CD4-positive, alpha-beta memory T cell (primary cell): ENCODE data around the gene S1PR3. TPM values are rescaled to one million over a fixed set of nuclear protein-coding genes. Genes with fewer than 3 reads are reported as not detected.

Experiments
- CTCF ChIA-PET: fragments of 350-600 bp; sonication (Branson Sonifier 250); formaldehyde crosslinking; loops from one replicate; lab custom pipeline; 2021; ENCODE audit warnings: inconsistent platforms; ENCODE audit not compliant: partially characterized antibody; lab: Charles Lee
- POLR2A ChIA-PET: fragments of 350-600 bp; sonication (Branson Sonifier 250); formaldehyde crosslinking; loops from one replicate; lab custom pipeline; 2021; ENCODE audit not compliant: partially characterized antibody; lab: Charles Lee
- DNase-seq, 5 donors: peaks; one replicate each; pipeline versions ENCODE4 v3.0.0 to v3.0.0-alpha.2; 2020 to 2022; ENCODE audit warnings: mixed read lengths in 1 of 5
- H3K27ac ChIP-seq: one replicate; pipeline ENCODE4 v1.7.0; 2013; ENCODE audit warnings: low read depth, low read length
- H3K27me3 ChIP-seq: 2 replicates; pipeline ENCODE4 v1.7.0; 2013; ENCODE audit warnings: mild to moderate bottlenecking, low read length, moderate library complexity; ENCODE audit not compliant: insufficient read depth
- H3K36me3 ChIP-seq: 2 replicates; pipeline ENCODE4 v1.7.0; 2013; ENCODE audit warnings: mild to moderate bottlenecking, low read length, moderate library complexity; ENCODE audit not compliant: insufficient read depth
- H3K4me1 ChIP-seq: 2 replicates; pipeline ENCODE4 v1.7.0; 2013; ENCODE audit warnings: mild to moderate bottlenecking, low read length, moderate library complexity; ENCODE audit not compliant: insufficient read depth
- H3K4me3 ChIP-seq, 2 donors: one replicate each; pipeline ENCODE4 v1.7.0; 2013; ENCODE audit warnings: low read length in 2 of 2, mild to moderate bottlenecking in 1 of 2
- H3K9me3 ChIP-seq, 2 donors: one replicate each; pipeline ENCODE4 v1.7.0; 2013; ENCODE audit warnings: low read length in 2 of 2, control low read depth in 1 of 2; ENCODE audit not compliant: control insufficient read depth in 1 of 2
- H3K27ac Mint-ChIP-seq, 7 donors: one replicate each; pipeline ENCODE4 v1.8.0; 2020 to 2021; ENCODE audit warnings: mixed read lengths in 7 of 7, mild to moderate bottlenecking in 6 of 7, inconsistent platforms in 3 of 7, moderate library complexity in 3 of 7
- H3K27me3 Mint-ChIP-seq, 2 donors: one replicate each; pipeline ENCODE4 v1.8.0; 2020 to 2021; ENCODE audit warnings: mixed read lengths in 2 of 2
- H3K36me3 Mint-ChIP-seq, 2 donors: one replicate each; pipeline ENCODE4 v1.8.0; 2020 to 2021; ENCODE audit warnings: mixed read lengths in 2 of 2, inconsistent platforms in 1 of 2, mild to moderate bottlenecking in 1 of 2
- H3K4me1 Mint-ChIP-seq, 4 donors: one replicate each; pipeline ENCODE4 v1.8.0; 2020 to 2021; ENCODE audit warnings: mixed read lengths in 4 of 4, mild to moderate bottlenecking in 1 of 4
- H3K4me3 Mint-ChIP-seq, 8 donors: one replicate each; pipeline ENCODE4 v1.8.0; 2020 to 2021; ENCODE audit warnings: mixed read lengths in 8 of 8, mild to moderate bottlenecking in 7 of 8, moderate library complexity in 6 of 8, inconsistent platforms in 3 of 8
- H3K9me3 Mint-ChIP-seq, 8 donors: one replicate each; pipeline ENCODE4 v1.8.0; 2020 to 2021; ENCODE audit warnings: mixed read lengths in 8 of 8, mild to moderate bottlenecking in 5 of 8, inconsistent platforms in 3 of 8, moderate library complexity in 1 of 8
- intact Hi-C: fragments of 100-400 bp; cut with micrococcal nuclease; formaldehyde crosslinking; loops from one replicate; pipeline ENCODE4 v1.15.1; 2023
- polyA plus RNA-seq, 2 donors: library from polyadenylated mRNA; unstranded; fragments of 300-500 nt; fragmentation: Illumina TruSeq; gene quantifications; one replicate each; pipeline ENCODE4 v1.2.3, GENCODE V29; 2021
- total RNA-seq, 2 experiments: library from RNA; stranded (reverse); gene quantifications; one replicate each; pipeline ENCODE4 v1.2.3, GENCODE V29; 2021

Gene S1PR3
- total and polyA plus RNA-seq, 4 experiments from 2014 or later = not detected

DNA sequence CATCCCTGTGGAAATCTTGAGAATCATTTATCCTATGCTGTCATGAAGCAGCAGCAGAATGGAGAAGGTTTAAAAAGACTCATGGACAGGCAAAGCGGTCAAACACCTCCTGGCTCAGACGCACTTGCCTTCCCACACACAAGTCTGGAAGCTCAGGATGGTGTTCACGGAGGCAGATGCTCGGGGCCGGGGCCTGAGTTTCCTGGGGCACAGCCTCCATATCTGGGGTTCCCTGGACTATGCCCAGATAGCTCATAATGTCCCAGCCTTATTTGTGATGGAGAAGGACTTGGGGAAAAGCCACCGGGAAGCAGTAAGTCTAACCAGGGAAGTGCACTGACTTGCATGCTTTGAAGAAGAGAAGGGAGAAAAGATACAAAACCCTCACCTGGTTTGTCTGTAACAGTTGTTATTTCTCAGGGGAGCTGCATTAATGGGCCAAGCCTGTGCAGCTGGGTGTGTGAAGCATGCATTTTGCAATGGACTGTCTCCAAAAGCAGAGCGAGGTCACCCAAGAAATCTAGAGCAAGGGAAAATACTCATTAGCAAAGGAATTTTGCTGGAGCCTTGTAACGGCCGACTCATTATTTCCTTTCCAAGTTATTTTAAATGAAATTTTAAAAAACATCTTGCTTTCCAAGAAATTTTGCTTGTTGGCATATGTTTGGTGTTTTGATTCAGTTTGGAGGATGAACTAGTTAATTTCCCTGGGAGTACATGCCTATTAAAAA lies 3.4 kb downstream of the S1PR3 start:
- Histone ChIP-seq H3K36me3 (no peaks in the 10 kb centered on the region), H3K4me3 (no peak overlapping the region), H3K4me1 (peaks cover 7% of the 10 kb centered on the region), H3K27ac (no peak overlapping the region), H3K9me3 (no peaks in the 10 kb centered on the region), H3K27me3 (no peaks in the 10 kb centered on the region)
- ChIA-PET POLR2A (no interaction called here), CTCF (no interaction called here)
- no peak overlapping the region for H3K4me3 Mint-ChIP-seq
- intact Hi-C loops = no loop called here
- no peaks in the 10 kb centered on the region for H3K9me3 Mint-ChIP-seq
- no peaks in the 10 kb centered on the region for H3K36me3 Mint-ChIP-seq
- H3K27me3 Mint-ChIP-seq = peaks cover 16 to 20% of the 10 kb centered on the region in 2 donors
- peaks cover 2 to 8% (median 6%) of the 10 kb centered on the region in 4 donors for H3K4me1 Mint-ChIP-seq
- no peak overlapping the region for H3K27ac Mint-ChIP-seq
- DNase-seq = no peak

GRCh38 chr9:88995200-88995577 lies 3.9 kb downstream of the S1PR3 start:
- CTCF ChIA-PET = no interaction called here
- no peaks in the 10 kb centered on the region for H3K36me3 ChIP-seq
- POLR2A ChIA-PET = no interaction called here

DNA sequence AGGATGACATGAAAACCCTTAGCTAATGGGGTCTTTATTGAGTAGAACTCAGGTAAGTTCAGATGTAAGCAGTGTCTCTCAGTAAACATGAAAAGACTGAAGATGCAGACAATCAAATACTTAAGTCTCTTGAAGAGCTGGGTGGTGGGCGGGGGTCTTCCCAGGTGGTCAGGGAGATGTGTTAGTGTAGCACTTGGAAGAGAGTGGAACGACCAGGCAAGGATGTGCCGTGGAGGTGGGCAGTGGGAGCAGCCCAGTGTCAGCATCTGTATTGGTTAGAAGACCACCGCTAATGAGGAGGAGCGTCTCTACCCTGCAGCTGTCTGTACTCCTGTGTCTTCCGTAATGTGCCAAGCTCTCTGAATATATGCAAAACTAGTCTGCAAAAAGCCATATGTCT lies 4.4 kb downstream of the S1PR3 start:
- Mint-ChIP-seq H3K27me3 (peaks cover 14 to 18% of the 10 kb centered on the region in 2 donors), H3K4me1 (peaks cover 0 to 5% (median 4%) of the 10 kb centered on the region in 4 donors), H3K9me3 (no peaks in the 10 kb centered on the region), H3K27ac (no peak overlapping the region), H3K4me3 (no peak overlapping the region), H3K36me3 (no peaks in the 10 kb centered on the region)
- POLR2A ChIA-PET = no interaction called here
- Histone ChIP-seq H3K36me3 (no peaks in the 10 kb centered on the region), H3K4me3 (no peak overlapping the region), H3K4me1 (peaks cover 4% of the 10 kb centered on the region), H3K27me3 (no peaks in the 10 kb centered on the region), H3K27ac (no peak overlapping the region), H3K9me3 (no peaks in the 10 kb centered on the region)
- intact Hi-C loops = no loop called here
- CTCF ChIA-PET = no interaction called here
- DNase-seq = no peak

More at GRCh38 chr9:88995200-88995577, 3.9 kb downstream of the S1PR3 start:
- no peaks in the 10 kb centered on the region for H3K9me3 Mint-ChIP-seq
- no peak overlapping the region for H3K4me3 Mint-ChIP-seq
- no peak for DNase-seq
- no peak overlapping the region for H3K4me3 ChIP-seq
- no peaks in the 10 kb centered on the region for H3K27me3 ChIP-seq
- intact Hi-C loops = no loop called here
- H3K9me3 ChIP-seq = no peaks in the 10 kb centered on the region
- H3K27me3 Mint-ChIP-seq = peaks cover 16 to 20% of the 10 kb centered on the region in 2 donors
- no peaks in the 10 kb centered on the region for H3K36me3 Mint-ChIP-seq
- peaks cover 0 to 5% (median 4%) of the 10 kb centered on the region in 4 donors for H3K4me1 Mint-ChIP-seq
- no peak overlapping the region for H3K27ac Mint-ChIP-seq
- H3K27ac ChIP-seq = no peak overlapping the region
- peaks cover 4% of the 10 kb centered on the region for H3K4me1 ChIP-seq

- CTCF ChIA-PET = no interaction called here
- Histone ChIP-seq H3K27ac (no peak overlapping the region), H3K9me3 (no peaks in the 10 kb centered on the region), H3K36me3 (no peaks in the 10 kb centered on the region), H3K4me3 (no peak overlapping the region), H3K4me1 (peaks cover 4% of the 10 kb centered on the region), H3K27me3 (no peaks in the 10 kb centered on the region)
- no peak overlapping the region for H3K27ac Mint-ChIP-seq
- no peaks in the 10 kb centered on the region for H3K9me3 Mint-ChIP-seq
- peaks cover 0 to 10% (median 7%) of the 10 kb centered on the region in 4 donors for H3K4me1 Mint-ChIP-seq
- peaks cover 14 to 18% of the 10 kb centered on the region in 2 donors for H3K27me3 Mint-ChIP-seq
- intact Hi-C loops = no loop called here
- POLR2A ChIA-PET = no interaction called here
- no peaks in the 10 kb centered on the region for H3K36me3 Mint-ChIP-seq
- H3K4me3 Mint-ChIP-seq = no peak overlapping the region
- no peak for DNase-seq
Measured at GRCh38 chr9:88996046-88996920, 5.0 kb downstream of the S1PR3 start.

- Mint-ChIP-seq H3K9me3 (peaks cover 0 to 2% (median 0%) of the 10 kb centered on the region in 8 donors), H3K36me3 (no peaks in the 10 kb centered on the region), H3K4me1 (peaks cover 0 to 14% (median 5%) of the 10 kb centered on the region in 4 donors), H3K27ac (no peak overlapping the region), H3K4me3 (no peak overlapping the region), H3K27me3 (peaks cover 17 to 19% of the 10 kb centered on the region in 2 donors)
- POLR2A ChIA-PET = no interaction called here
- peaks cover 1% of the 10 kb centered on the region for H3K4me1 ChIP-seq
- no peak for DNase-seq
- no peaks in the 10 kb centered on the region for H3K27me3 ChIP-seq
- CTCF ChIA-PET = interaction anchor here (1.0 to 1.2 kb wide), 2 partner anchors 402 to 403 kb away, joined by 3 to 4 read pairs; no protein-coding TSS in a partner anchor
- no peak overlapping the region for H3K27ac ChIP-seq
- H3K9me3 ChIP-seq = no peaks in the 10 kb centered on the region
- no peak overlapping the region for H3K4me3 ChIP-seq
- intact Hi-C loops = no loop called here
- no peaks in the 10 kb centered on the region for H3K36me3 ChIP-seq
Measured at GRCh38 chr9:88996921-88997235, 5.6 kb downstream of the S1PR3 start.

GRCh38 chr9:88997646-88998045 lies 6.4 kb downstream of the S1PR3 start:
- ChIA-PET CTCF (interaction anchor here (1.0 to 1.2 kb wide), 2 partner anchors 403 to 404 kb away, joined by 3 to 4 read pairs; no protein-coding TSS in a partner anchor), POLR2A (no interaction called here)
- no peak overlapping the region for H3K4me3 ChIP-seq
- Mint-ChIP-seq H3K9me3 (peaks cover 0 to 2% (median 0%) of the 10 kb centered on the region in 8 donors), H3K36me3 (no peaks in the 10 kb centered on the region), H3K4me1 (peaks cover 0 to 14% (median 2%) of the 10 kb centered on the region in 4 donors), H3K27me3 (peaks cover 15 to 19% of the 10 kb centered on the region in 2 donors), H3K4me3 (no peak overlapping the region), H3K27ac (no peak overlapping the region)
- H3K36me3 ChIP-seq = no peaks in the 10 kb centered on the region
- no peak overlapping the region for H3K27ac ChIP-seq
- no peak for DNase-seq
- no peaks in the 10 kb centered on the region for H3K9me3 ChIP-seq
- intact Hi-C loops = no loop called here
- no peaks in the 10 kb centered on the region for H3K27me3 ChIP-seq
- no peaks in the 10 kb centered on the region for H3K4me1 ChIP-seq

- H3K4me1 Mint-ChIP-seq = peaks cover 0 to 14% (median 2%) of the 10 kb centered on the region in 4 donors
- Histone ChIP-seq H3K9me3 (no peaks in the 10 kb centered on the region), H3K27me3 (no peaks in the 10 kb centered on the region), H3K4me1 (no peaks in the 10 kb centered on the region), H3K27ac (no peak overlapping the region), H3K36me3 (no peaks in the 10 kb centered on the region), H3K4me3 (no peak overlapping the region)
- peaks cover 11 to 15% of the 10 kb centered on the region in 2 donors for H3K27me3 Mint-ChIP-seq
- POLR2A ChIA-PET = no interaction called here
- no peak overlapping the region for H3K27ac Mint-ChIP-seq
- CTCF ChIA-PET = no interaction called here
- intact Hi-C loops = no loop called here
- no peaks in the 10 kb centered on the region for H3K36me3 Mint-ChIP-seq
- H3K4me3 Mint-ChIP-seq = no peak overlapping the region
- peaks cover 0 to 2% (median 0%) of the 10 kb centered on the region in 8 donors for H3K9me3 Mint-ChIP-seq
- no peak for DNase-seq
Measured at GRCh38 chr9:88998503-88998902, 7.2 kb downstream of the S1PR3 start.
